ACC112 (cell line): ENCODE results near the gene TOE1.
A peak's percentile ranks its signal among the peaks of the same experiment; 100 is the strongest.

ENCODE experiments used
- H2AFZ ChIP-seq: fragments of 200-600 bp; sonication (generic); one replicate; pipeline ENCODE4 v1.6.0; 2017; ENCODE audit warnings: antibody characterized with exemption, low read length; ENCODE audit not compliant: unreplicated experiment
- H3K27ac ChIP-seq: fragments of 200-600 bp; sonication (generic); 2 replicates; pipeline ENCODE4 v1.5.1; 2014; ENCODE audit warnings: low read depth, mild to moderate bottlenecking, antibody characterized with exemption, low read length, moderate library complexity
- H3K27me3 ChIP-seq: fragments of 200-600 bp; sonication (generic); 2 replicates; pipeline ENCODE4 v1.6.1; 2014; ENCODE audit warnings: mild to moderate bottlenecking, antibody characterized with exemption, low read length, moderate library complexity, mixed read lengths; ENCODE audit not compliant: insufficient read depth
- H3K36me3 ChIP-seq: fragments of 200-600 bp; sonication (generic); 2 replicates; pipeline ENCODE4 v1.6.1; 2016; ENCODE audit warnings: mild to moderate bottlenecking, antibody characterized with exemption, low read length, moderate library complexity, mixed read lengths; ENCODE audit not compliant: insufficient read depth
- H3K4me1 ChIP-seq: fragments of 200-600 bp; sonication (generic); one replicate; pipeline ENCODE4 v1.6.1; 2016; ENCODE audit warnings: low read length, mixed read lengths; ENCODE audit not compliant: insufficient read depth, unreplicated experiment, control insufficient read depth
- H3K4me3 ChIP-seq: fragments of 200-600 bp; sonication (generic); 2 replicates; pipeline ENCODE4 v1.5.1; 2014; ENCODE audit warnings: mild to moderate bottlenecking, low read depth, low read length
- H3K79me2 ChIP-seq: fragments of 200-600 bp; sonication (generic); one replicate; pipeline ENCODE4 v1.6.0; 2016; ENCODE audit warnings: low read length; ENCODE audit not compliant: control insufficient read depth, unreplicated experiment, insufficient read depth

Gene TOE1

DNA sequence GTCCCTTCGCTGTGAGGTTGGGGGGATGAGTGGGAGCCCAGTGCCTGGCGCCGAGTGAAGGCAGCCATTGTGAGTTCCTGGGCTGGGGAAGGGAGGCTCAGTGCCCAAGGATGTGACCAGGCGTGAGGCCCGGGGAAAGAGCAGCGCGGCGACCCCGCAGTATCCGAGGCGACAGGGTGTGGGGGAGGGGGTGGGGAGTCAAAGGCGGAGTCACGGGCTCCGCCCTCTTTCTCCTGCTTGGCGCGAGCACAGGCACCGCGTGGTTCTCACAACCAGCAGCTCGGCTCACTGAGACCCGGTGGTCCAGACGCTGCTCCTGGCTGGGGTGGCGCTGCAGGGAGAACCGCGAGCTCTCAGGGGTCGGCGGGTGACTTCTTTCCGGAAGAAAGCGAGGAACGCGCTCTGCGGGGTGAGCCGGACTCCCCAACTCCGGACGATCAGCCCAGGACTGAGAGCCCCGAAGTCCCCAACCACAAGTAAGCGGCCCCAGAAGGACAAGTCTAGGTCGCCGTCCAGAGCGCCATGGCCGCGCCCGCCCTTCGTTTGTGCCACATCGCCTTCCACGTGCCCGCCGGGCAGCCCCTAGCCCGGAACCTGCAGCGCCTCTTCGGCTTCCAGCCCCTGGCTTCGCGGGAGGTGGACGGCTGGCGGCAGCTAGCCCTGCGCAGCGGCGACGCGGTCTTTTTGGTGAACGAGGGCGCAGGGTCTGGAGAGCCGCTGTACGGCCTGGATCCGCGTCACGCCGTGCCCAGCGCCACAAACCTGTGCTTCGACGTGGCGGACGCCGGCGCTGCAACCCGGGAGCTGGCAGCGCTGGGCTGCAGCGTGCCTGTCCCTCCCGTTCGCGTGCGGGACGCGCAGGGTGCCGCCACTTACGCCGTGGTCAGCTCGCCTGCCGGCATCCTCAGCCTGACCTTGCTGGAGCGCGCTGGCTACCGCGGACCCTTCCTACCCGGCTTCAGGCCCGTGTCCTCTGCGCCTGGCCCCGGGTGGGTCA, 13.0 kb upstream of the TOE1 start, which contains the start of gene HPDL:
HPDL (plus strand) TSS at position 269 of the 997 bp plus-strand sequence; CDS start at position 523, 254 bp downstream.
- H3K4me1 ChIP-seq: peaks cover 26% of the 10 kb centered on the region
- peak within 1 kb of the TSS; percentile 78 for H3K4me3 ChIP-seq
- no peaks in the 10 kb centered on the region for H3K79me2 ChIP-seq
- H3K36me3 ChIP-seq: no peaks in the 10 kb centered on the region
- H2AFZ ChIP-seq: peak within 1 kb of the TSS; percentile 72
- no peak within 1 kb of the TSS for H3K27ac ChIP-seq
- no peaks in the 10 kb centered on the region for H3K27me3 ChIP-seq

DNA sequence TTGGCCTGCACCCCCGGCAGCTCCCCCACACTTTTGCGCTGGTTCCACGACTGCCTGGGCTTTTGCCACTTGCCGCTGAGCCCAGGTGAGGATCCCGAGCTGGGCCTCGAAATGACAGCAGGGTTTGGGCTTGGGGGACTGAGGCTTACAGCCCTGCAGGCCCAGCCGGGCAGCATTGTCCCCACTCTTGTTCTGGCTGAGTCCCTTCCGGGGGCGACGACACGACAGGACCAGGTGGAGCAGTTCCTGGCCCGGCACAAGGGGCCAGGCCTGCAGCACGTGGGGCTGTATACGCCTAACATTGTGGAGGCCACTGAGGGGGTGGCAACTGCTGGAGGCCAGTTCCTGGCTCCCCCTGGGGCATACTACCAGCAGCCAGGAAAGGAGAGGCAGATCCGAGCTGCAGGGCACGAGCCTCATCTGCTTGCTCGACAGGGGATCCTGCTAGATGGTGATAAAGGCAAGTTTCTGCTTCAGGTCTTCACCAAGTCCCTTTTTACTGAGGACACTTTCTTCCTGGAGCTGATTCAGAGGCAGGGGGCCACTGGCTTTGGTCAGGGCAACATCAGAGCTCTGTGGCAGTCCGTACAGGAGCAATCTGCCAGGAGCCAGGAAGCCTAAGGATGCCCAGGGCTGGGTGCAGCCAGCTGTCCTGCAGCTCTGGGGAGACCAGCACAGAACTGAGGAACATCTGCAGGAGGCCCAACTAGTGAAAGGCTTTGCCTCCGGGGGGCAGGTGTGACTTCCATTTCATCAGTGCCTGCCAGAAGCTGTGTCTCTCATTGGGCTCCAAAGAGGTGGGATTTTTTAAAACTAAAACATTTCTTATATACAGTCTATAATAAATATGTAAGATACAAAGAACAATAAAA, 12.1 kb upstream of the TOE1 start:
- Histone ChIP-seq H3K79me2 (no peaks in the 10 kb centered on the region), H3K27me3 (no peaks in the 10 kb centered on the region), H3K27ac (no peak overlapping the region), H3K4me3 (peak overlapping the region; percentile 78), H2AFZ (no peak overlapping the region), H3K4me1 (peaks cover 26% of the 10 kb centered on the region), H3K36me3 (no peaks in the 10 kb centered on the region)

DNA sequence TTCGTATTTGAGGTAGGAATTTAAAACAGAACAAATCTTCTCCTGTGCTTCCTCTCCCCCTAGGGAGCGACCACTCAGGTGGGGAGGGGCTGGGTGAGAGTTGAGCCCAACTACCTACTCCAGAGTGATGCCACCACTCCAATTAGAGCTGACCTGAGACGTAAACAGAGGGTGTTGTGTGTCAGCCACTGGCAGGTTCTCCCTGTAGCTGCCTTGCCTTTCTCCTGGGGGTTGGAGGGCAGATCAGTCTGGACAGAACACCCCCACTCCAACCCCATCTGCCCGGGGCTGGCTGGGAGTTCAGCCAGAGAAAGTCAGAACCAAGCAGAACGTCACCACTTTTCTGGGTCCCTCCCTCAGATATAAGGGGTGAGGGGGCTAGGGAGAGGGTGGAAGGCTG, 11.3 kb upstream of the TOE1 start:
- Histone ChIP-seq H3K79me2 (no peaks in the 10 kb centered on the region), H3K36me3 (no peaks in the 10 kb centered on the region), H3K27ac (no peak overlapping the region), H3K27me3 (no peaks in the 10 kb centered on the region), H2AFZ (no peak overlapping the region), H3K4me3 (no peak overlapping the region), H3K4me1 (peaks cover 26% of the 10 kb centered on the region)

DNA sequence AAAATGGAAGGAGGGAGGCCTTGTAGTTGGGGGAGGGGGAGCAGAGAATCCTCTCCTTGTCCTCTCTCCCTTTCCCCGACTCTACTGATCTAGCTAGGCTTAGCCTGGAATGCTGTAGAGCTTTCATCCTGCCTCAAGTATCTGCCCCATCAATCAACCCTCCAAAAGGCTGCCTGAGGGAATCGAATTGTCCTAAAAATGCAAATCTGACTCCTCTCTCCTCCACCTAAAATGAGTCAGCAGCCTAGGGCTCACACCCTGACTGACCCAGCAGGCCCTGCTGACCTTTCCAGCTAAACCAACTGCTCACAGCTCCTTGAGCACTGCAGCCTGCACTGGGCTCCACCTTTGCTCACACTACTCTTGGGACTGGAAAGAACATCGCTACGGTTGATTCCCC, 10.5 kb upstream of the TOE1 start:
- Histone ChIP-seq H3K36me3 (peaks cover 3% of the 10 kb centered on the region; the same call in 1 of the 2 replicates), H3K27me3 (no peaks in the 10 kb centered on the region), H3K79me2 (no peaks in the 10 kb centered on the region), H3K27ac (no peak overlapping the region), H2AFZ (no peak overlapping the region), H3K4me3 (no peak overlapping the region), H3K4me1 (peaks cover 26% of the 10 kb centered on the region)

DNA sequence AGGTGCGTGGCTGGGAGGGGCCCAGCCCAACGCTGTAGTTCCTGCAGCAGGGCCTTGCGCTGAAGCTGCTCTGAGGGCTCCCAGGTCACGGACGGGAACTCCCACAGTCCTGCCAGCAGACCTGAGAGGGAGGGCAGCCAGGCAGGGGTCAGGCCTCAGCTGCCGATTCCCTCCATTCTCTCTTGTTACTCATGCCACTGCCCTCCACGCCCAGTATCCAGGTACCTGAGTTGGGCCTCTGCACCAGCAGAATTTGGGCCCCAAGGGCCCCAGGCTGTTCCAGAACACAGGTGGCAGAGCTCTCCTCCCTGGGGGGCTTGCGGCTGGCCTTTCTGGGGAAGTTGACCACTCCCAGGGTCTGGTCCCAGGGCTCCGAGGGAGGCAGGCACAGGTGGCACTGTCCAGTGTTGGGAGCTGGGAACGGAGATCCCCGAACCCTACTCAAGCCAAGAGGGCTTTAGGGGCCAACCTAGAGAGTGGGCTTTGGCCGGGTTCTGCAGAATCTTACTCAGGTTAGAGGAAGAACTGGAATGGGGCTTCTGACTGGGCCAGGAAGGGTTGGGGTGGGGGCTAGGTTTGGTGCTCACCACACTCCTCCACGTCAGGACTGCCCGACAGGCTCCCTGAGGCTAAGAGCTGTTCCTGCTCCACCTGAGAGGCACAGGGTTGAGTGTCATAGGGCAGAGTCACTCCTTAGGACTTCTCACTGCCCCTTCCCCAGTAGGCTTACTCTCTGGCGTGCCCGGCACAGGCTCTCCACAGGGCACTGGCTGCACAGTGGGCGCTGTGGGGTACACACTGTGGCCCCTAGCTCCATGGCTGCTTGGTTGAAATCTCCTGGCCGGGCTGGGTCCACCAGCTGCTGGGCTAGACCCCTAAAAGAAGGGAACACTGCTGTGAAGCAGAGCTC, 8.3 kb upstream of the TOE1 start:
- peaks cover 14% of the 10 kb centered on the region for H3K4me1 ChIP-seq
- no peaks in the 10 kb centered on the region for H3K27me3 ChIP-seq
- no peaks in the 10 kb centered on the region for H3K79me2 ChIP-seq
- H3K27ac ChIP-seq: no peak overlapping the region
- H3K4me3 ChIP-seq: no peak overlapping the region
- peaks cover 3% of the 10 kb centered on the region; the same call in 1 of the 2 replicates for H3K36me3 ChIP-seq
- H2AFZ ChIP-seq: no peak overlapping the region

DNA sequence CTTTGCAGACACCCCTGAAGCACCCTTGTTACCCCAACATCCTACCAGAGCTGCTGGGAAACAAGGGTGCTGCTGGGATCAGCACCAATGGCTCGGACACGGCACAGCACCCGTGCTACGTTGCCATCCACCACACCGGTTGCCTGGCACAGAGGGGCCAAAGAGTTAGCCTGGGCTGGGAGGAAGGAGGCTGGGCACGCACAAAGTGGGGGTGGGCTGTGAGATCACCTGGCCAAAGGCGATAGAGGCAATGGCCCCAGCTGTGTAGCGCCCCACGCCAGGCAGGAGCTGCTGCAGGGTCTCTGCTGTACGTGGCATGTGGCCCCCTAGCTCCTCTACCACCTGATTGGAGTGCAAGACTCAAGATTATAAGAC, 7.6 kb upstream of the TOE1 start:
- peaks cover 14% of the 10 kb centered on the region for H3K4me1 ChIP-seq
- no peak overlapping the region for H3K4me3 ChIP-seq
- no peaks in the 10 kb centered on the region for H3K79me2 ChIP-seq
- H3K27me3 ChIP-seq: no peaks in the 10 kb centered on the region
- H3K27ac ChIP-seq: no peak overlapping the region
- H3K36me3 ChIP-seq: peaks cover 3% of the 10 kb centered on the region; the same call in 1 of the 2 replicates
- H2AFZ ChIP-seq: no peak overlapping the region

DNA sequence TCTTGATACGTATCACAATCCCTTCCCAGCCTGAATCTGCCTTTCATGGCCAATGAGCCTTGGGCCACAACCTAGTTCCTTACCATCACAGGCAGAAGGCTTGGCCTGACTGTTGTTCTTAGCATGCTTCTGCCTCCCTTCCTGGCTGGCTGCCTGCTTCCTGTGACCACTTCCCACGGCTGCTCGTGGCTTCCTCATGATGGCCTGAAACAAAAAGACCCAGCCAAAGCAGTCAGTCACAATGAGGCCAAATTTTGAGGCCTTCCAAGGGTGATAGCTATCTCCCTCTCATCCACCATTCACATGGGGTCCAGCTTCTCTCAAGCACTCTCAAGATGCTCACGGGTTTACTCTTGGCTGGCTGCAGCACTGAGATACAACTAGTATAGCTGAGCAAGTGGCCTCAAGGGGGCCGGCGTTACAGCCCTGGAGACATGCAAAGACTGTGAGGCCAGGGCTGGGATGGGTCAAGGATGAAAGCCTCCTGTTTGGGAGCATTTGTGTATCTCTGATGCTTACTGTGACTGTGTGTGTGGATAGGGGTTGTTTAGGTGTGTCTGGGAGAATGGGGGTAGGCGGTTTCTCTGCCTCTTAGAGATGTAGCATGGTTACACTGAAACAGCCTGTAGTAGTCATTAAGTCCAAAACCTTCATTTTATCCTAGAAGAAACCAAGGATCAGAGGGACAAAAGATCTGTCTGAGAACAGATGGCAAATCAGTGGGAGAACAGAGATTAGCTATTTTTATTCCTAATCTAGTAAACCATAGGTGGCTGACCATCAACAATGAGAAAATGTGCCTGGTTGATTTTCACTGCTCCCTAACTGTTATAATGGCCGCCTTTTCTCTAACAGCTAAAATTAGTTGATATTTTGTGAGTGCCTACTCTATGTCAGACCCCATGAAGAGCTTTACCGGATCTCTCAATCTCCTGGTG, 5.4 kb upstream of the TOE1 start:
- peaks cover 10% of the 10 kb centered on the region for H3K79me2 ChIP-seq
- H3K36me3 ChIP-seq: peaks cover 9% of the 10 kb centered on the region
- H3K4me1 ChIP-seq: peaks cover 6% of the 10 kb centered on the region
- H3K4me3 ChIP-seq: no peak overlapping the region
- no peaks in the 10 kb centered on the region for H3K27me3 ChIP-seq
- H2AFZ ChIP-seq: no peak overlapping the region
- H3K27ac ChIP-seq: no peak overlapping the region

DNA sequence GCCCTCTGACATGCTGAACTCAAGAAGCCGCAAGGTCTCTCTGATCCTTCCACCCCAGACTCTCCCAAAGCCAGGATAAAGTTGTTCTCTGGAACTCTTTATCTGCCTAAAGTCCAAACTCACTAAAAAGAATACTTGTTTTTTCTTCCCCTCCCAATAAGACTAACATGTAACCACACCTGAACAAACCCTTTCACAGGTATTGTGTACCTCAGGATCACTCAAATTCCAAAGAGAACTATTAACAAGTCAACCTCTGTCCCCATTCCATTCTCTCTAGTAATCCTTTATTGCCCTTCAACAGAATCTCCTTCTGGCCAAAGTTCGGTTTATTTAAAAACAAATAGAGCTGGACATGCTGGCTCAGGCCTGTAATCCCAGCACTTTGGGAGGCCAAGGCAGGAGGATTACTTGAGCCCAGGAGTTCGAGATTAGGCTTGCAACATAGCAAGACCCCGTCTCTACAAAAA, 4.1 kb upstream of the TOE1 start:
- Histone ChIP-seq H2AFZ (no peak overlapping the region), H3K36me3 (peaks cover 9% of the 10 kb centered on the region), H3K27me3 (no peaks in the 10 kb centered on the region), H3K27ac (no peak overlapping the region), H3K79me2 (peaks cover 16% of the 10 kb centered on the region), H3K4me1 (peaks cover 5% of the 10 kb centered on the region), H3K4me3 (no peak overlapping the region)

DNA sequence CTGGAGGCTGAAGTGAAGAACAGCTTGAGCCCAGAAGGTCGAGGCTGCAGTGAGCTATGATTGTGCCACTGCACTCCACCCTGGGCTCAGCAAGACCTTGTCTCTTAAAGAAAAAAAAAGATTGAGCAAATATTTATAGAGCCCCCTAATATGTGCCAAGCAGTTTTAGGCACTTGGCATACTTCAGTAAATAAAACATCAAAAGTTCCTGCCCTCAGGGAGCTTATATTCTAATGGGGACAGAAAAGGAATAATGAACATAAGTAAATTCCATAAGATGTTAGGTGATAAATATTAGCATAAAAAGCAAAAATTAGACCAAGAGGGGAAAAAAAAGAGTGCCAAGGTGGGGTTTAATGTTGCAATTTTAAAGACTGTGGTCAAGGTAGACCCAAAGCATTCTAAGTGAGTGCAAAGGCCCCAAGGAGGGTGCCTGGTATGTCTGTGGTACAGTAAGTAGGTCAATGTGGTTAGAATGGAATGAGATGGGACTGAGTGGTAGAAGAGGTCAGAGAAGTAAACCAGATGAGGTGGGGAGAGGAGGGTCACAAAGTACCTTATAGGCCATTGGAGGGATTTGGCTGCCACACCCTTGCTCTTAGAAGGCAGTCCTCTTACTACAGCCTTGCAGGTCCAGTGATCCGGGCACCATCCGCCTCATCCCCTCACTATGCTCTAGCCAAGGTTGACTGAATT, 2.2 kb upstream of the TOE1 start:
- peaks cover 21% of the 10 kb centered on the region for H3K36me3 ChIP-seq
- H3K27ac ChIP-seq: no peak overlapping the region
- no peaks in the 10 kb centered on the region for H3K27me3 ChIP-seq
- H3K79me2 ChIP-seq: peaks cover 31% of the 10 kb centered on the region
- H2AFZ ChIP-seq: no peak overlapping the region
- H3K4me1 ChIP-seq: peaks cover 15% of the 10 kb centered on the region
- no peak overlapping the region for H3K4me3 ChIP-seq
